Activated CD8-positive, alpha-beta memory T cell treated with anti-CD3 and anti-CD28 coated beads, Interleukin-2, amount 50 U/mL, for 4 hours (primary cell): ENCODE data around the gene CPNE8.

Source experiments
- DNase-seq: peaks from one replicate; pipeline ENCODE4 v3.0.0-alpha.2; 2020

The CPNE8 gene

GRCh38 chr12:38892976-38893375, 12.4 kb downstream of the CPNE8 start:
- DNase-seq: no peak

GRCh38 chr12:38892087-38892786, 13.2 kb downstream of the CPNE8 start:
- no peak for DNase-seq

GRCh38 chr12:38890102-38890855, 15.1 kb downstream of the CPNE8 start:
- DNase-seq: no peak

GRCh38 chr12:38889297-38889815, 16.0 kb downstream of the CPNE8 start:
- DNase-seq: no peak

GRCh38 chr12:38887770-38888169, 17.6 kb downstream of the CPNE8 start:
- DNase-seq: no peak

GRCh38 chr12:38886931-38887330, 18.5 kb downstream of the CPNE8 start:
- DNase-seq: no peak

GRCh38 chr12:38886064-38886463, 19.3 kb downstream of the CPNE8 start:
- no peak for DNase-seq

GRCh38 chr12:38884666-38885065, 20.7 kb downstream of the CPNE8 start:
- no peak for DNase-seq

- DNase-seq: no peak
Observed at GRCh38 chr12:38883629-38884134, 21.7 kb downstream of the CPNE8 start.

- no peak for DNase-seq
Observed at GRCh38 chr12:38880288-38880687, 25.1 kb downstream of the CPNE8 start.

GRCh38 chr12:38878986-38879385, 26.4 kb downstream of the CPNE8 start:
- DNase-seq: no peak

GRCh38 chr12:38878333-38878705, 27.1 kb downstream of the CPNE8 start:
- DNase-seq: no peak

- DNase-seq: no peak
Observed at GRCh38 chr12:38875586-38876228, 29.7 kb downstream of the CPNE8 start.

- no peak for DNase-seq
Observed at GRCh38 chr12:38872561-38872960, 32.8 kb downstream of the CPNE8 start.

- no peak for DNase-seq
Observed at GRCh38 chr12:38872156-38872555, 33.2 kb downstream of the CPNE8 start.

GRCh38 chr12:38869036-38869435, 36.4 kb downstream of the CPNE8 start:
- DNase-seq: no peak

GRCh38 chr12:38850461-38850860, 54.9 kb downstream of the CPNE8 start:
- no peak for DNase-seq

GRCh38 chr12:38847247-38847646, 58.1 kb downstream of the CPNE8 start:
- DNase-seq: no peak

- no peak for DNase-seq
Observed at GRCh38 chr12:38844267-38844666, 61.1 kb downstream of the CPNE8 start.

GRCh38 chr12:38838056-38838850, 67.1 kb downstream of the CPNE8 start:
- no peak for DNase-seq

GRCh38 chr12:38831715-38832114, 73.7 kb downstream of the CPNE8 start:
- DNase-seq: no peak

GRCh38 chr12:38825006-38825405, 80.4 kb downstream of the CPNE8 start:
- DNase-seq: no peak

GRCh38 chr12:38823738-38824137, 81.7 kb downstream of the CPNE8 start:
- no peak for DNase-seq
